Lung (tissue), 12 donors: ENCODE results near the gene GMFB. TPM values are rescaled to one million over a fixed set of nuclear protein-coding genes. Genes with fewer than 3 reads are reported as not detected.

Source experiments
- ATAC-seq: fragments of 200-7000 bp; cut with Tn5 transposase; one replicate; pipeline ENCODE4 v1.9.1; 2020; ENCODE audit warnings: moderate number of reproducible peaks; ENCODE audit not compliant: insufficient read depth, low FRiP score
- DNase-seq, 3 donors: peaks; one replicate each; pipeline ENCODE4 v3.0.0-alpha.2; 2013 to 2017
- H3K27ac ChIP-seq, 2 donors: one replicate each; pipeline ENCODE4 v1.5.1; 2013; ENCODE audit warnings: mild to moderate bottlenecking in 2 of 2, moderate library complexity in 2 of 2, control low read depth in 1 of 2, inconsistent platforms in 1 of 2, low read depth in 1 of 2, low read length in 1 of 2
- H3K27me3 ChIP-seq, 3 donors: one replicate each; pipeline ENCODE4 v1.5.1; 2013; ENCODE audit warnings: low read length in 2 of 3; ENCODE audit not compliant: control insufficient read depth in 3 of 3, insufficient read depth in 3 of 3
- H3K36me3 ChIP-seq, 4 donors: one replicate each; pipeline ENCODE4 v1.5.1; 2013; ENCODE audit warnings: low read length in 4 of 4, mild to moderate bottlenecking in 1 of 4, moderate library complexity in 1 of 4; ENCODE audit not compliant: control insufficient read depth in 4 of 4, insufficient read depth in 4 of 4
- H3K4me1 ChIP-seq, 5 donors: one replicate each; pipeline ENCODE4 v1.5.1; 2013; ENCODE audit warnings: low read length in 5 of 5, mild to moderate bottlenecking in 2 of 5, moderate library complexity in 1 of 5; ENCODE audit not compliant: control insufficient read depth in 5 of 5, insufficient read depth in 5 of 5
- H3K4me3 ChIP-seq: one replicate; pipeline ENCODE4 v1.5.1; 2013; ENCODE audit warnings: mild to moderate bottlenecking, control low read depth, moderate library complexity
- H3K9ac ChIP-seq, 2 donors: one replicate each; pipeline ENCODE4 v1.5.1; 2013; ENCODE audit warnings: low read length in 2 of 2, control low read depth in 1 of 2; ENCODE audit not compliant: insufficient read depth in 1 of 2
- H3K9me3 ChIP-seq, 4 donors: one replicate each; pipeline ENCODE4 v1.5.1; 2013; ENCODE audit warnings: low read length in 3 of 4, mild to moderate bottlenecking in 1 of 4, moderate library complexity in 1 of 4; ENCODE audit not compliant: control insufficient read depth in 4 of 4, insufficient read depth in 3 of 4
- CTCF ChIP-seq: IDR thresholded peaks from 2 replicates; pipeline ENCODE4 v1.5.1; 2012; ENCODE audit warnings: mild to moderate bottlenecking; ENCODE audit errors: control extremely low read depth, extremely low read depth
- WGBS, 2 donors: extraction: QIAGEN DNeasy Blood & Tissue Kit; methylation state at CpG; one replicate each; pipeline ENCODE4 v1.1.7; 2013; 5-methylcytosine and 5-hydroxymethylcytosine counted together
- polyA plus RNA-seq, 2 donors: library from polyadenylated mRNA; stranded (reverse); fragments of 200-250 nt; gene quantifications; one replicate each; pipeline ENCODE4 v1.2.1, GENCODE V29; 2013
- total RNA-seq, 2 donors: library from RNA; depleted of rRNA in 1 of 2; stranded (reverse); fragments of >200 nt in 1 of 2; gene quantifications; one replicate each; pipeline ENCODE4 v1.2.1, GENCODE V29; 2014 to 2021
- donor health status: control.
- donor health status: control.
- donor health status: Bipolar disorder and iron deficiency.
- donor health status: healthy.
- donor health status: DM: yes; HTN: yes; CAD: no.

Gene GMFB
- total and polyA plus RNA-seq, 4 donors, result 15.6 to 55.8 (median 35.9) TPM

DNA sequence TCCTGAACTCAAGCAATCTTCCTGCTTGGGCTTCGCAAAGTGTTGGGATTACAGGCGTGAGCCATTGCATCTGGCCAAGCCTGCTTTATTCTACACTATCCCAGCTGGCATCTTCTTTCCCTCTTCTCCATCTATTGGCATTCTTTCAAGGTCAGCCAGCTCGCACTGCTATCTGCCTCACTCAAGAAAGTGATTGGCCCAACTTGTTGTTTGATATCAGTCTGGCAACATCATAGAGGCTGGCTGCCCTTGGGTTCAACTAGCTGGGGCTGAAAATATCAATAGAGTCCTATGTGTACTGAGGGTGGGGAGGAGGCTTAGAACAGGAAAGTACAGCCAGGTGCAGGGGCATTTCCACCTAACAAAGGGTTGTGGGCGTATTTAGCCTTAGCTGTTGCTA lies 17.1 kb downstream of the GMFB start:
- Histone ChIP-seq H3K36me3 (peaks cover 0 to 2% (median under 1%) of the 10 kb centered on the region in 4 donors), H3K27me3 (no peaks in the 10 kb centered on the region), H3K4me1 (peaks cover 0 to 8% (median 5%) of the 10 kb centered on the region in 5 donors), H3K4me3 (no peak overlapping the region), H3K9ac (no peak overlapping the region), H3K27ac (no peak overlapping the region), H3K9me3 (no peaks in the 10 kb centered on the region)
- no peak for ATAC-seq
- 86 to 90% methylated on average over 4 of the region's 4 CpGs for WGBS, 2 donors
- DNase-seq, result no peak
- no peak for TF ChIP-seq CTCF

- H3K27ac ChIP-seq, result no peak overlapping the region
- WGBS, 2 donors, result 92 to 95% methylated on average over 4 of the region's 4 CpGs
- no peaks in the 10 kb centered on the region for H3K9me3 ChIP-seq
- H3K36me3 ChIP-seq, result peaks cover 0 to 2% (median under 1%) of the 10 kb centered on the region in 4 donors
- H3K4me3 ChIP-seq, result no peak overlapping the region
- ATAC-seq, result no peak
- no peaks in the 10 kb centered on the region for H3K27me3 ChIP-seq
- no peak for TF ChIP-seq CTCF
- peaks cover 0 to 8% (median 2%) of the 10 kb centered on the region in 5 donors for H3K4me1 ChIP-seq
- H3K9ac ChIP-seq, result no peak overlapping the region
- DNase-seq, result no peak
Measured at GRCh38 chr14:54470701-54471100, 18.1 kb downstream of the GMFB start.

- H3K36me3 ChIP-seq, result no peaks in the 10 kb centered on the region
- ATAC-seq (no peak), DNase-seq (no peak)
- H3K4me1 ChIP-seq, result no peaks in the 10 kb centered on the region
- no peak overlapping the region for H3K27ac ChIP-seq
- H3K4me3 ChIP-seq, result no peak overlapping the region
- H3K9me3 ChIP-seq, result no peaks in the 10 kb centered on the region
- no peak for TF ChIP-seq CTCF
- H3K9ac ChIP-seq, result no peak overlapping the region
- no peaks in the 10 kb centered on the region for H3K27me3 ChIP-seq
Measured at GRCh38 chr14:54467280-54467679, 21.5 kb downstream of the GMFB start.

GRCh38 chr14:54465654-54466053 lies 23.1 kb downstream of the GMFB start:
- H3K27ac ChIP-seq, result no peak overlapping the region
- no peak for DNase-seq
- H3K4me1 ChIP-seq, result no peaks in the 10 kb centered on the region
- H3K27me3 ChIP-seq, result no peaks in the 10 kb centered on the region
- H3K9ac ChIP-seq, result no peak overlapping the region
- H3K4me3 ChIP-seq, result no peak overlapping the region
- no peaks in the 10 kb centered on the region for H3K9me3 ChIP-seq
- TF ChIP-seq CTCF, result no peak
- 80 to 86% methylated on average over 4 of the region's 4 CpGs for WGBS, 2 donors
- ATAC-seq, result no peak
- H3K36me3 ChIP-seq, result no peaks in the 10 kb centered on the region
